NCI-H82 (cell line): Measurements from ENCODE around the gene CYP4F12.
"Not testable (repeated sequence)": the region's sequence is repeated elsewhere in the genome, so short reads cannot be mapped to it uniquely, and the experiment has no call there.

Source experiments
- DNase-seq: peaks from one replicate; lab custom pipeline; 2025; lab: John Stamatoyannopoulos, UW

The CYP4F12 gene

DNA sequence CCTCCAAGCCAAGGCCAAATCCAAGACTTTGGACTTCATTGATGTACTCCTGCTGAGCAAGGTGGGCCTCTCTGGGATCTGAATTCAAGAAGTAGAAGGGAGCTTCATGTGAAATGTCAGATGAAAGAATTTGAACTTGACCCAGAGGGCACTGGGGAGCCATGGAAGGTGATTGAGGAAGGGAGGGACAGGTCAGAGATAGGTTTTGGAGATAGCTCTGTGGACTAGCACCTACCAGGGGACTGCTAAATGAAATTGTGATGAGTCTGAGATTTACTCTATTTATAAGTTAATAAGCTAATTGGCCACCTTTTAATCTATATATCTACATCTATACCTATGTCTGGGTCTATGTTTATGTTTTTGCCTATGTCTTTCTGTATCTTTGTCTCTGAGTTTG is 22.8 kb upstream of the CYP4F12 start:
- DNase-seq = not testable (repeated sequence)

DNA sequence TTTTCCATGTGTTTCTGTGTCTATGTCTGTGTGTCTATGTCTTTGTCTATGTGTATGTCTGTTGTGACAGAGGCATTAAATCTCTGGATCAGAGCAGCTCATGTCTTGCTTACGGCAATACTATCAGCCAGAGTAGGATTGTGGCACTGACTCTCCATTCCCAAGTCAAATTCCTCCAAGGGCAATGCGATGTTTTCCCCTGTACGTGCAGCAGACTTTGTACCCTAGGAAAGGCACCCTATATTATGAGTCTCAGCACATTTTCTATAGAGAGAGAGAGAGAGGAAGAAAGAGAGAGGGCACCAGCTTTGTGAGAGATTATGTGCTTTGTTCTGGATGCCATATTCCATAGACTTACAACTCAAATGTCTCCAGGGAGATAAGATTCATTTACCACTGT is 21.1 kb upstream of the CYP4F12 start:
- DNase-seq = no peak

DNA sequence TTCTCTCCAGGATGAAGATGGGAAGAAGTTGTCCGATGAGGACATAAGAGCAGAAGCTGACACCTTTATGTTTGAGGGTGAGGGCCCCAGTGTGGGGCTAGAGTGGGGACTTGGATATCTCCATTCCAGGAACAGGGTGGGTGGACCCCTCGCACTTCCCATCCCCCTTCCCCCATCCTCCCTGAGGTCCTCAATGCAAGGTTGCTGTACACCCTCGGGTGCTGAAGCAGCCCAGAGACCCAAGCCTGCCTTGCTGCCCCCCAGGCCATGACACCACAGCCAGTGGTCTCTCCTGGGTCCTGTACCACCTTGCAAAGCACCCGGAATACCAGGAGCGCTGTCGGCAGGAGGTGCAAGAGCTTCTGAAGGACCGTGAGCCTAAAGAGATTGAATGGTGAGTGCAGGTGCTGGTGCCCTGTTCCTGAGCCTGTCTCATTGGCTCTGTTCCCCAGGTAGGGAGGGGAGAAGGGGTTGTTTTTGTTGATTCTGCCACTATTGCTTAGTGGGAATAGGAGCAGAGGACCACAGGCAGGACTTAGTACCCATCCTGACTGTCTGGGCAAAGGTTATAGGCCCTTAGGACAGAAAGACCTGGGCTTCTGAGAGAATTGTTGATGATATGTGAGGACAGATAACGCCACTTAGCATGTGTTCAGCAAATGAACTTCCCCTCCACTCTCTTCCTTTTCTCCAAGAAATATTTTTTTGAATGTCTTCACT is 20.2 kb upstream of the CYP4F12 start:
- DNase-seq = no peak

DNA sequence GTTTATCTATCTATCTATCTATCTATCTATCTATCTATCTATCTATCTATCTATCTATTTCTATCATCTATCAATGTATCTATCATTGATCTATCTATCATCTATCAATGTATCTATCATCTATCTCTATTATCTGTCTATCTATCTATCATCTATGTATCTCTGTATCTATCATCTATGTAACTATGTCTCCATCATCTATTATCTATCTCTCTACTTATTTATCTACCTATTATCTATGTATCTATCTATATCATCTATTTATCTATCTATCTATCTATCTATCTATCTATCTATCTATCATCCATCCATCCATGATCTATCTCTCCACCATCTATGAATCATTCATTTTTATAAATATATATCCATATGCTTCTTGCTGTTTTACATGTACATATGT is 16.4 kb upstream of the CYP4F12 start:
- DNase-seq = no peak

DNA sequence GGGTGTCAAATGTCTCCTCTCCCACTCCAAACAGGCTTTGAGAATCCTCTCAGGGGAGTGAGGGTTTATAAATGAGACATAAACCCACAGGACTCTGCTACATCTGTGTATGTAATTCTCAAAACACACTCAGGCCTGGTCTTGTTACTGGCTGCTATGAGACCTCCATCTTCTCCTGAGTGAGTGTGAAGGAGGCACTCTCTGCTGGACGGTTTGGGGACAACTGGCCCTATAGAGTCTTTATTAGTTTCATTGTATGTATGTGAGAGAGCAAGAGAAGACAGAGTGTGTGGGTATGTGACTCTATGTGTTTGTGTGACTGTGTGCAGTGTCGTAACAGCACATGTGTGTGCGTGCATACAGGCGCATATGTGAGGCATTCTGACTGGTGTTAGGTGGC is 9.6 kb upstream of the CYP4F12 start:
- DNase-seq = no peak

DNA sequence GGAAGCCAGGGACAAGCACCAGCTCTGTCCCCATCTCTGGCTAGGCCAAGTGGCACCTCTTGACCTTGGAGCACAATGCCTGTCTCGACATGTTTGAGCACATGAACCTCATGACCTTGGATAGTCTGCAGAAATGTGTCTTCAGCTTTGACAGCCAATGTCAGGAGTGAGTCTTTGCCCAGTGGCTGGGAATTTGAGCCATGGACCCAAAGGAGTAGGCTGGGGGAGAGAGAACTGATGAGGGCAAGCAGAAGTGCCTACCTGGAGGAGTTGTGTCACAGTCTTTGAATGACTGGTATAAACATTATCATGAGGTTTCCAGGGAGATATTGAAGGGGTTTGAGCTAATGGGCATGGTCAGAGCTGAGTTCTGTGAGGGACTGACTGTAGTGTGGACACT is 6.7 kb upstream of the CYP4F12 start:
- no peak for DNase-seq

DNA sequence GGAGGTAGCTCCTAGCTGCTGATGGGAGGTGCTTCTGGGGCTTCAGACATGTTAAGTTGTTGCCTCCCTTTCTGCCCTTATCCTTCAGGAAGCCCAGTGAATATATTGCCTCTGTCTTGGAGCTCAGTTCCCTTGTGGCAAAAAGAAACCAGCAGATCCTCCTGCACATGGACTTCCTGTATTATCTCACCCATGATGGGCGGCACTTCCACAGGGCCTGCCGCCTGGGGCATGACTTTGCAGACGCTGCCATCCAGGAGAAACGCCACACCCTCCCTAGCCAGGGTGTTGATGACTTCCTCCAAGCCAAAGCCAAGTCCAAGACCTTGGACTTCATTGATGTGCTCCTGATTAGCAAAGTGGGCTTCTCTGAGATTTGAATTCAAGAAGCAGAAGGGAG is 6.0 kb upstream of the CYP4F12 start:
- DNase-seq = no peak

DNA sequence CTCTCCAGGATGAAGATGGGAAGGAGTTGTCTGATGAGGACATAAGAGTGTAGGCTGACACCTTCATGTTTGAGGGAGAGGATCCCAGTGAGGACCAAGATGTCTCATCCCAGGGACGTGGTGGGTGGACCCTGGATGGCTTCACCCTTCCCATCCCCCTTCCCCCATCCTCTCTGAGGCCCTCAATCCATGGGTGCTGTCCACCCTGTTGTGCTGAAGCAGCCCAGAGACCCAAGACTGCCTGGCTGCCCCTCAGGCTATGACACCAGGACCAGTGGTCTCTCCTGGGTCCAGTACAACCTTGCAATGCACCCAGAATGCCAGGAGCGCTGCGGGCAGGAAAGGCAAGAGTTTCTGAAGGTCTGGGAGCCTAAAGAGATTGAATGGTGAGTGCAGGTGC is 3.4 kb upstream of the CYP4F12 start:
- DNase-seq = no peak

DNA sequence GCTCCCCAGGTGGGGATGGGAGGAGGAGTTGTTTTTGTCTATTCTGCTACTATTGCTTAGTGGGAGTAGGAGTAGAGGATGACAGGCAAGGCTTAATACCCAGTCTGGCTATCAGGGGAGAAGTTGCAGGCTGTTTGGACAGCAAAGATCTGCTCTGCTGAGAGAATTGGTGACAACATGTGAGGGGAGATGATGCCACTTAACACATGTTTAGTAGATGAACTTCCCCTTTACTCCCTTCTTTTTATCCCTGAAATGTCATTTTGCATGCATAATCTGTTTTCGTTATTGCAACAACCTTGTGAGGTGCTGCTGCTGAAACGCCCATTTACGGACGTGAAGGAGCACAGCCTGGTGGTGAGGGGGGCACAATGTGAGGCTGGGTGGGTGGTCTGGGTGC is 3.0 kb upstream of the CYP4F12 start:
- no peak for DNase-seq

DNA sequence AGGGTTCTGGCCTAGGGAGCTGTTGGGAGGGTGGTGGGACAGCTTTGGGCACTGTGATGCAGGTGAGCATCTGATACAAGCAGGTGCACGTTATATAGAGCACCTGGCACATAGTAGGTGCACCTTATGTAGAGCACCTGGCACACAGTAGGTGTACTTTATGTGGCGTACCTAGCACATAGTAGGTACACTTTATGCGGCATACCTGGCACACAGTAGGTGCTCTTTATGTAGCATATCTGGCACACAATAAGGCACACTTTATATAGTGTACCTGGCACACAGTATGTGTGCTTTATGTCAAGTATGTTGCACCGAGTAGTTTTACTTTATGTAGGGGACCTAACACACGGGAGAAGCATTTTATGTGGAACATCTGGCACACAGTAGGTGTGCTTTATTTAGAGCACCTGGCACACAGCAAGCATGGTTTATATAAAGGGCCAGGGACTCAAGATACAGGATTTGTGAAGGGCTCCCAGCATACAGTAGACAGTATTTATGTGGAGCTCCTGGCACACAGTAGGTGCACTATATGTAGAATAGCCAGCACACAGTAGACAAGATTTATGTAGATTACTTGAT is 1.6 kb upstream of the CYP4F12 start:
- no peak for DNase-seq

DNA sequence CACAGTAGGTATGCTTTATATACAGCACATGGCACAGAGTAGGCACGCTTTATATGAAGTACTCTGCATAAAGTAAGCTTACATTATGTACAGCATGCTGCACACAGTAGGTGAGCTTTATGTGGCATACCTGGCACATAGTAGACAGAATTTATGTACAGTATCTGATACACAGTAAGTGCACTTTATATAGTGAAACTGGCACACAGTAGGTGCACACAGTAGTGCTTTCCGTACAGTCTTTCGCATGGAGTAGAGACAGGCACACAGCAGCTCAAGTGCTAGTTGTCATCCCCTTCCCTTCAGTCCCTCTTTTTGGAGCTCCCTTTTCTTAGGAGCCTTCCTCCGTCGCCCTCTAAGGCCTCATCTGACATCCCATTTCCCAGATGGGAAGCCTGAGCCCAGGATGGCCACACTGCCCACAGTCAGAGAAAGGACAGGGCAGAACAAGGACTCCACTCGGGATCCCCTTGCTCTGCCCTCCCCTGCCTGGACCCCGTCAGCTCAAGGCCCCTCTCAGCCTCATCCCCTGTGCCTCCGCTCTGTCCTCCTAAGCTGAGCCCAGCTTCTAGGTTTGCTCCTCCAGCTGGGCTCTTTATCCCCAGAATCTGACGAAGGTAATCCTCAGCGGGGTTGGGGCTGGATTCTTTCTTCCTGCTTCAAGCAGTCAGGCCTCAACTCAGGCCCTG is 852 bp upstream of the CYP4F12 start:
- DNase-seq = peak; percentile 8

DNA sequence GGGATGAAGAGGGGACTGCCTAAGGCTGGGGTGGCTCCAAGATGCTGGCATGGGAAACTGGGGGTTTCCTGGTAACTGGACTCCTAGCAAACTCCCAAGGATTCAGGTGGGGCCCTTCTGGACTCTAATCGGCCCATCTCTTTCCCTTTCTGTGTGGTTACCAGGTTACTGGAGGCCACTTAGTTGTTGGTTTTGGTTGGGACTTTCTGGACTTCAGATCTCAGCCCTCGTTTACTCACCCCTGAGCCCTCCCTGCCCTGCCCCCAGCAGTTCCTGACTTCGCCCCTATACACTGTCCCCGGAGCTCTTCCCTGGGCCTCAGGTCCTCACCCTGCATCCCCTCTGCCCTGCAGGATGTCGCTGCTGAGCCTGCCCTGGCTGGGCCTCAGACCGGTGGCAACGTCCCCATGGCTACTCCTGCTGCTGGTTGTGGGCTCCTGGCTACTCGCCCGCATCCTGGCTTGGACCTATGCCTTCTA is 328 bp downstream of the CYP4F12 start:
- no peak for DNase-seq

DNA sequence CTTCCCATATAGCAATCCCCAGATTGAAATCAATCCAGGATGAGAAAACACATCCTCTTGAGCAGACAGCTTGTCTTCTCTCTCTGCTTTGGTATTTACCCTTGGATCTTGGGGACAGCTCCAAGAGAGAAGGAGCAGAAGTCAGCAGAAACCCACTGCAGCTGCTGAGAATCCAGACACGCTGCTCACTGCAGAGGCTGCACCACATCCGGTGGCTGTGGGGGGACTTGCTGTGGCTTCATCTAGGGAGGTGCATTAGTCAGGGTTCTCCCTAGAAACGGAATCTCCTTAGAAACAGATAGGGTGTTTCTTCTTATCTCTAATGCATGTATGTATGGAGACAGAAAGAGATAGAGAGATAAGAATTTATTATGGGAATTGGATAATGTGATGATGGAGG is 2.7 kb downstream of the CYP4F12 start:
- DNase-seq = no peak

DNA sequence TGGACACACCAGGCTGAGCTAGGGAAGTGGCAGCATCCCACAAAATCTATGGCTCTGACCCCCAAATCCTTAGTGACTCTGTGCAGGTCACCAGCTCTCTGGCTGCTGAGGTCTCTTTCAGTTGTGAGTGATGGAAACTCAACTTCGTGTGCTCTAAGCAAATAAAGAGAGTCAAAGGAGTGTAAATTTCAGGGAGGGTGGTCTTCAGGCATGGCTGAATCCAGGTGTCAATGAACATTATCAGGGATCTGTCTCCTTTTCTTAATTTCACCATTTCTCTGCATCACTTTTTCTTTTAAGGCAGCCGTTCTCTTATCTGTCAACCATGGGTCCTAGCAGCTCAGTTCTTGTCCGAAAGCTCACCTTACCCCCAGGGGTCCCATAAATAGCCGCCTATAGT is 6.2 kb downstream of the CYP4F12 start:
- no peak for DNase-seq

DNA sequence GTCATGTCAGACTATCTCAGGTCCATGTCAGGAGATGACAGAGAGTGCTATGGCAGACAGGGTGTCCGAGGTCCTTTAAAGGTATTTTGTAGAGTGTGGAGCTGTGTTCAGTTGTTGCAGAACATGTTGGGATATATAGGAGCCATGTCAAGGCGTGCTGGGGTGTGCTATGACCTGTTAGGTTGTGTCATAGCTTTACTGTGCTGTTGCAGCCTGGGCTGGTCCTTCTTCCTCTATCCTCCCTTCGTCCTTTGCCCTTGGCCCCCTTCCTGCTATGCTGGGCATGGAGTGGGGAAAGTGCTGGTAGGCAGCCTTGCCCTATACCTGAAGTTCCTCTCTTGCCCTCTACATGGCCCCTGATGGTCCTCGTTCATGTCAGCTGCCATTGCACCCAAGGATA is 7.0 kb downstream of the CYP4F12 start:
- DNase-seq = not testable (repeated sequence)

DNA sequence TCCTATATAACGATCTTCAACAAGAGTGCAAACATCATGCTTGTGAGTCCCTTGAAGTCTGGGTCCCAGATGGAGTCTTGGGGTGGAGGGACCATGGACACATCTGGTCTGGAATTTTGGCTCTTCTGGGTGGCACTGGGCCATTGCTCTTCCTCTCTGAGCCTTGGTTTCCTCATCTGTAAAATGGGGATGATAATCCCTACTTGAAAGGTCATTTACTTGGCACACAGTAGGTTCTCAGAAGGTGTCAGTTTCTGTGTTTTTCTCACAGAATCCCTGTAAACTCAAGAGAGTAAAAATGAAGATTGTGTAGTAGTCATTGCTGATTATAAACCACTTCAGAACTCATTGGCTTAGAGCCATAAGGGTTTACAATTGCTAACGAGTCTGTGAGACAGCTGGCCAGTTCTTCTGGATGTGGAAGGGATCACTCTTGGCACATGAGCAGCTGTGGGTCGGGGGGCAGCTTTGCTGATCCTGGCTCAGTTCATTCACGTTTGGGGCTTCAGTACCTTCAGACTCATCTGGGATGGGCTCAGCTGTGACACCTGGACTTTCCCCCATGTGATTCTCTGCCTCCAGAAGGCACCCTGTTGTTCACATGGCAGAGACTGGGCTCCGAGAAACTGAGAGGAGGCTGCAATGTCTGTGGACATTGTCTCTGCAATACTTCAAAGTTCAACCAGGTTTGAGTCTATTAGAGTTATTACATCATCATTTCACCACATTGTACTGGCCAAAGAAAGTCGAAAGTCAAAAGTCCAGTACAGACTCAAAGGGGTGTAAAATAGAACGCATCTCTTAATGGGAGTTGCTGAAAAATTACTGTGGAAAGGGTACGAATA is 7.8 kb downstream of the CYP4F12 start:
- DNase-seq = no peak

DNA sequence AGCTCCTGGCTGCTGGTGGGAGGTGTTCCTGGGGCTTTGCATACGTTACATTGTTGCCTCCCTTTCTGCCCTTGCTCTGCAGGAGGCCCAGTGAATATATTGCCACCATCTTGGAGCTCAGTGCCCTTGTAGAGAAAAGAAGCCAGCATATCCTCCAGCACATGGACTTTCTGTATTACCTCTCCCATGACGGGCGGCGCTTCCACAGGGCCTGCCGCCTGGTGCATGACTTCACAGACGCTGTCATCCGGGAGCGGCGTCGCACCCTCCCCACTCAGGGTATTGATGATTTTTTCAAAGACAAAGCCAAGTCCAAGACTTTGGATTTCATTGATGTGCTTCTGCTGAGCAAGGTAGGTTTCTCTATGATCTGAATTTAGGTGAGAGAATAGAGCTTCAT is 10.5 kb downstream of the CYP4F12 start:
- DNase-seq = no peak

DNA sequence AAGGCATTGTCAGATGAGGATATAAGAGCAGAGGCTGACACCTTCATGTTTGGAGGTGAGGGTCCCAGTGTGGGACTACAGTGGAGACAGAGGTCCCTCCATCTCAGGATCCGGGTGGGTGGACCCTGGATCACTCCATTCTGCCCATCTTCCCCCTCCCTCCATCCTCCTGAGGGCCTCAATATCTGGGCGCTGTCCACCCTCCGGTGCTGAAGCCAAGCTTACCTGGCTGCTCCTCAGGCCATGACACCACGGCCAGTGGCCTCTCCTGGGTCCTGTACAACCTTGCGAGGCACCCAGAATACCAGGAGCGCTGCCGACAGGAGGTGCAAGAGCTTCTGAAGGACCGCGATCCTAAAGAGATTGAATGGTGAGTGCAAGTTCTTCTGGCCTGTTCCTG is 11.9 kb downstream of the CYP4F12 start:
- DNase-seq = no peak

DNA sequence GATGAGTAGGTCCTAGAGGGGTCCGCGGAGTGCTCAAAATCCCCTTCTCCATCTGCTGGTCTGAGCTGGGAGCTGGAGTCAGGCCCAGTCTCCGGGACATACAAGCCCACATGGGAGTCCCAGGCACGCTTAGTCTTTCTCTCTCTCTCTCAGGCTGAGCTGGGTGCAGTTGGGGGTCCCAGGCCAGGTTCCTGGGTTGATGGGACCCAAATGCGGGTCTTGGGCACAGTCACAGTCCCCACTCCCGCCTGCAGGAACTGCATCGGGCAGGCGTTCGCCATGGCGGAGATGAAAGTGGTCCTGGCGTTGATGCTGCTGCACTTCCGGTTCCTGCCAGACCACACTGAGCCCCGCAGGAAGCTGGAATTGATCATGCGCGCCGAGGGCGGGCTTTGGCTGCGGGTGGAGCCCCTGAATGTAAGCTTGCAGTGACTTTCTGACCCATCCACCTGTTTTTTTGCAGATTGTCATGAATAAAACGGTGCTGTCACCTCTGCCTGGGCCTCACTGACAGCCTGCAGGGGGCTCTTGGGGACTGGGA is 23.8 kb downstream of the CYP4F12 start:
- DNase-seq = no peak

DNA sequence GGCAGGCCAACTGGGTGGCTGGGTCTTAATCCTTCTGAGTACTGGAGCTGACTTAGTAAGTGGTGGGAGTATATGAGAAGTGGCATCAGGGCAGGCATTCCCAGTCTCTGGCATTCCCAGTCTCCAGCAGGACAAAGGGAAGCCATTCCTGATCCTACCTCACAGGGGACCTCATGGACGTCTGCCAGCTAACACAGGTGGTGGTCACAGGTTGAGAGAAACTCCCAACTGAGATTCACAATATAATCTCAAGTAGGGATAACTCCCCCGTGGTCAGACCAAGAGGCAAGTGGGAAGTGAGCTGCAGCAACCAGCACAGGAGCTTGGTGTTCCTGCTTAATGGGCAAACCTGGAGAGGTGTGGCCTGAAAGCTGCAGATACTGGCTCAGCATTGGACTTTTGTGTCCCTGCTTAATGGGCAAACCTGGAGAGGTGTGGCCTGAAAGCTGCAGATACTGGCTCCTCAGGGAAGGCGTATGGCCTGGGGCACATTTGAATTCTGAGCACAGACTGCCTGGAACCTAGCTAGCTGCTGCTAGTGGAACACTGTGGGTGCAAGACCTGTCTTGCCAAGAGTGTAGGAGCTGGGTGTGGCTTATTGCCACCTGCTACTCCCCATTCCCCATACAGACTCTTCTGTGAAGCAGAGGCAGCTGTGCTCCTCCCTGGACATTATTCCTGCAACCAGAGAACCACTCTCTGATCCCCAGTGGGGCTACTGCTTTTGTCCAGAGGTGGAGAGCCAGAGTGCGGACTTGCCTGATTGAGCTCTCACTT is 29.1 kb downstream of the CYP4F12 start:
- no peak for DNase-seq

DNA sequence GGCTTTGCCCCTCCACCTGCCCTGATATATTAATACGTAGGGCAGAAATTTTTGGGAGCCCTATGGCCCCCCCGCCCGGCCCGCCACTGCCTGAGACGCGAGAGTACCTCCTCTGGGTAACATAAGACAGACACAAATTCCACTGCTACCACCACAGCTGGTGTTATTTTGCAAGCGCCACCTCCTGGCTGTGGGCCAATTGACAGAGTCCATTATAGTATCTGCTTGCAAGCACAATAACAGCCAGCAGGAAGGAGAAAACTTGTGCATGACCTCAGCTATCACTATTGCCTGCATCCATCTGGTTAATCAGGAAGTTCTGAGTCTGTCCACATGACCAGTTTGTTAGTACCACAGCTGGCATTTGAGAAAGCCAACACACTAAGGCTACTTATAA is 29.6 kb downstream of the CYP4F12 start:
- DNase-seq = peak; percentile 75
